Measurements from ENCODE around the gene MYO18A.

GRCh38 chr17:29045026-29045425 is 135.2 kb downstream of the MYO18A start:
- TF ChIP-seq CTCF (IDR thresholded peaks at IDR 0.05) (no peak), POLR2A (IDR thresholded peaks at IDR 0.05) (no peak)

Measured in uterus (tissue), 2 donors.